Left ventricle myocardium inferior (tissue), 1 donor: ENCODE measurements around the gene CLEC11A. TPM values are rescaled to one million over a fixed set of nuclear protein-coding genes. Genes with fewer than 3 reads are reported as not detected.

Source experiments
- DNase-seq: peaks from one replicate; pipeline ENCODE4 v3.0.0-alpha.2; 2020
- H3K27ac ChIP-seq: fragments of 200-600 bp; replicated peaks from 2 replicates; pipeline ENCODE4 v1.8.0; 2021
- H3K27me3 ChIP-seq: fragments of 200-600 bp; 2 replicates; pipeline ENCODE4 v1.8.0; 2021; ENCODE audit warnings: low read depth
- H3K36me3 ChIP-seq: fragments of 200-600 bp; 2 replicates; pipeline ENCODE4 v1.8.0; 2021
- H3K4me1 ChIP-seq: fragments of 200-600 bp; 2 replicates; pipeline ENCODE4 v1.8.0; 2021
- H3K4me3 ChIP-seq: fragments of 200-600 bp; 2 replicates; pipeline ENCODE4 v1.8.0; 2021; ENCODE audit warnings: mild to moderate bottlenecking, moderate library complexity
- H3K9me3 ChIP-seq: fragments of 200-600 bp; replicated peaks from 2 replicates; pipeline ENCODE4 v1.8.0; 2021
- intact Hi-C: fragments of 100-400 bp; cut with micrococcal nuclease; formaldehyde crosslinking; loops from one replicate; pipeline ENCODE4 v1.11.0; 2022
- total RNA-seq: library from RNA; stranded (reverse); fragmentation: NEBNext Ultra II Directional; extraction: Animal tissue kit (Norgen Biotek cat#: 25700); gene quantifications from one replicate; pipeline ENCODE4 v1.2.1, GENCODE V29; 2021
- TF ChIP-seq, protein P1 (sequence below): fragments of 200-600 bp; IDR thresholded peaks from 2 replicates; pipeline ENCODE4 v1.8.0; 2021; ENCODE audit warnings: antibody characterized with exemption, mild to moderate bottlenecking, borderline replicate concordance
- donor health status: DM: no; HTN: yes; CAD: no; lungs with severe emphysema.

CLEC11A gene
- total RNA-seq, 1 donor from 2014 or later: 6.2 TPM

DNA sequence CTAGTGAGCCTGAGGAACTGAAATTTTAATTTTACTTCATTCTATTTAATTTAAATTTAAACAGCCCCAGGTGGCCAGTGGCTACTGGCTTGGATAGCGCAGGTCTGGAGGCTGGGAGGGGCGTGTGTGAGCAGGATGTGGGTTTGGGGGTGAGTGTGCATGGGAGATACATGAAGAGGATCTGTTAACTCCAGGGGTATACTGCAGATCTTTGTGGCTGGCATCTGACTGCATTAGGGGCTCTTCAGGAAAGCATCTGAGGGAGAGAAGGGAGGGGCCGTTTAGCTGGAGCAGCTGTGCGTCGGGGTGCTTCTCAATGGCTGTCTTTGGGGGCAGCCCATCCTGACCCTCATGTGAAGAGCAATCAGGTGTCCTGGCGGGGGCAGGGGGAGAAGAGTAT, 10.3 kb upstream of the CLEC11A start:
- intact Hi-C loops: no loop called here
- peaks cover under 1% of the 10 kb centered on the region for H3K4me1 ChIP-seq
- DNase-seq: no peak
- no peaks in the 10 kb centered on the region for H3K9me3 ChIP-seq
- H3K27ac ChIP-seq: no peak overlapping the region
- H3K4me3 ChIP-seq: no peak overlapping the region
- H3K27me3 ChIP-seq: peaks cover 95% of the 10 kb centered on the region
- no peaks in the 10 kb centered on the region for H3K36me3 ChIP-seq
- TF ChIP-seq, protein P1, sequence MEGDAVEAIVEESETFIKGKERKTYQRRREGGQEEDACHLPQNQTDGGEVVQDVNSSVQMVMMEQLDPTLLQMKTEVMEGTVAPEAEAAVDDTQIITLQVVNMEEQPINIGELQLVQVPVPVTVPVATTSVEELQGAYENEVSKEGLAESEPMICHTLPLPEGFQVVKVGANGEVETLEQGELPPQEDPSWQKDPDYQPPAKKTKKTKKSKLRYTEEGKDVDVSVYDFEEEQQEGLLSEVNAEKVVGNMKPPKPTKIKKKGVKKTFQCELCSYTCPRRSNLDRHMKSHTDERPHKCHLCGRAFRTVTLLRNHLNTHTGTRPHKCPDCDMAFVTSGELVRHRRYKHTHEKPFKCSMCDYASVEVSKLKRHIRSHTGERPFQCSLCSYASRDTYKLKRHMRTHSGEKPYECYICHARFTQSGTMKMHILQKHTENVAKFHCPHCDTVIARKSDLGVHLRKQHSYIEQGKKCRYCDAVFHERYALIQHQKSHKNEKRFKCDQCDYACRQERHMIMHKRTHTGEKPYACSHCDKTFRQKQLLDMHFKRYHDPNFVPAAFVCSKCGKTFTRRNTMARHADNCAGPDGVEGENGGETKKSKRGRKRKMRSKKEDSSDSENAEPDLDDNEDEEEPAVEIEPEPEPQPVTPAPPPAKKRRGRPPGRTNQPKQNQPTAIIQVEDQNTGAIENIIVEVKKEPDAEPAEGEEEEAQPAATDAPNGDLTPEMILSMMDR: no peak

DNA sequence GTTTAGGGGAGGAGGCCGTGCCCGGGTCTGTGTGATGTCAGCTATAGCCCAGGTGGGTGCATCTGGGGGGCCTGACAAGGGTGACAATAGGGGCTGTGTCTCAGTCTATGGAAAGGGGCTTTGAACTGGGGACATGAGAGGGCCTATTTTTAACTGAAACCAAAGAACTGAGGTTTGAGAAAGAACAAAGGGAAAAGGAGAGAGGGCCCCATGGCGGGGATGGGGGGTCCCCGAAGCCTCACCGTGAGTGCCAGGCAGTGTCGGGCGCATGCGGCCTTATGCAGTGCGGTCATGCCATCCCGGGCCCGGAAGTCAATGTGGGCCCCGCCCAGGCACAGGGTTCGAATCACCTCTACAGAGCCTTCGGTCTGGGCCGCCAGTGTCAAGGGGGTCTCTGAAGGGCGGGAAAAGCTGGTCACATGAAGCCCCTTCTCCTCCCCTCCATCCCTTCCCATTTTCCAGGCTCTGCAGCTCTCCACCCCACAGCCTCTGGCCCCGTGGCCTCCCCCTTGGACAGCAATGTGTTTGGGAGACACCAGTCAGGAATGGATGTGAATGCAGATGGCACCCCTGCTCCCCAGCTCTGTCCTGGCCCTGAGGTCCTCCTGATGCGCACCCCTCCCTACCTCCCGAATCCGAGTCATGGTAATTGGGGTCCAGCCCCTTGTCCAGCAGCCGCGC, 9.5 kb upstream of the CLEC11A start:
- Histone ChIP-seq H3K27ac (no peak overlapping the region), H3K4me1 (peaks cover 9% of the 10 kb centered on the region), H3K4me3 (no peak overlapping the region), H3K36me3 (no peaks in the 10 kb centered on the region), H3K27me3 (peaks cover 97% of the 10 kb centered on the region), H3K9me3 (no peaks in the 10 kb centered on the region)
- intact Hi-C loops: no loop called here
- DNase-seq: no peak
- TF ChIP-seq, protein P1: no peak

DNA sequence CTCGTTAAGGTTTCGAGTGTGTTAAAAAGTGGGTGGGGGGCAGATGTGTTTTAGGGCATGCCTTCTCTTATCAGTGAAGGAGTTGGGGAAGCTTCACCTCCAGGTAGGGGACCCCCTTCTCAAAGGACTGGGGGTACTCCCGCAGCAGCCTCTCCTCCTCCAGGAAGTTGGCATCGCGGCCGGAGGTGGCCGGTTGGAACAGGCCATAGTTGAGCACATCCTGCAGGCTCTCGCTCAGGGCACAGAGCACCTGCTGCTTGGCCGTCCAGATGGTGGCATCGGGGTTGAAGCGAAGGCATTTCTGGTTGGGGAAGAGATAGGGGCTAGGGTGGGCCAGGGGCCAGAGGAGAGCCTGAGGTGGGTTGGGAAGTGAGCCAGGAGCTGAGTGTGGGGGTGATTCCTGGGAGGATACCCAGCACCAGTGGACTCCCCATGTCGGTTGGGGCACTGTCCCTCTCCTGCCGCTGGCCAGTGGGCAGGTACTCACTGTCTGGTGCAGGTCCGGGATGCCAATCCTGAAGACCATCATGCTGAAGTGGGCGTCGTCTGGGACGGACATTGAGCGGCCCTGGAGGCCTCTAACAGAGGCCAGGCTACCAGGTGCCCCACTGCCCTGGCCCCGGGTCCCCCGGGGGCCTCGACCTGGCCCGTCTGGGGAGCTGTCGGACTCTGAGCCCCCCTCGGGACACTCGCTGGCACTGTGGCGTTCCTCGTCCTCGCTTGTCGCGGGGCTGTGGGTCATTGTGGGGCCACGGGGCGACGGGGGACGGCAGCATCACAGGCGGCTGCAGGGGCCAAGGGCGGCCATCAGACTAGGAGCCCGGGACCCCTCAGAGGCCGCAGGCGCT, 6.8 kb upstream of the CLEC11A start:
- Histone ChIP-seq H3K9me3 (no peaks in the 10 kb centered on the region), H3K4me1 (peaks cover 16% of the 10 kb centered on the region), H3K27me3 (peaks cover 95% of the 10 kb centered on the region), H3K36me3 (no peaks in the 10 kb centered on the region), H3K27ac (no peak overlapping the region), H3K4me3 (no peak overlapping the region)
- TF ChIP-seq, protein P1: no peak
- DNase-seq: no peak
- intact Hi-C loops: no loop called here

DNA sequence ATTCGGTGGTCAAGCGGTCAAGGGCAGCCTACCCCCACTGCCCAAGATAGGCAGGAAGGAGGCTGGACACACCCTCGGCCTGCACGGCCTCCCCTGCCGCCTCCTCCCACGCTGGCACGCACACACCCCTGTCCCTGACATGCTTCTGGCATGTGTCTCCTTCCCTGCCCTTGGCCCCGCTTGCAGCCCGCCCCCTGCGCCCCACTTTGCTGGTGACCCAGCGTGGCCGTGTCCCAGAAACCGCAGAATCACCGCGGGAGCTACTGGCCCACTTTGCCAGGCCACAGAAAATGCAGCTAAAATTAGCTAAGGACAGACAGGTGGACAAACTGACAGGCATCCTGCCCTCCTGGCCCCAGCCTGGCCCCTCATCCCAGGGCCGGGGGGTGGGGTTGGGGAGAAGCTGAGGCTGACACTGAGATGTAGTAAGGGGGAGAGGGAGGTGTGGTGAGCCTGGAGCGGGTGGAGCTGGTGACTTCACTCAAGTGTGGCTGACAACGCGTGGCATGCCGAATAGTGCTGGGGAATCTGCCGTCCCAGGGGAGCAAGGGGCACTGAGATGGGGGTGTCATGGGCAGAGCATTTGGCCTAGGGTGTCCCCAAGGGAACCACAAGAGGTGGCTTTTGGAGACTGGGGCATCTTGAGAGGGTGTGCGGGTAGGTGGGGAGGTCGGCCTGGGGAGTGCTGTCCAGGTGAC, 6.0 kb upstream of the CLEC11A start:
- peaks cover 95% of the 10 kb centered on the region for H3K27me3 ChIP-seq
- no peaks in the 10 kb centered on the region for H3K36me3 ChIP-seq
- no peaks in the 10 kb centered on the region for H3K9me3 ChIP-seq
- H3K4me1 ChIP-seq: peaks cover 16% of the 10 kb centered on the region
- H3K4me3 ChIP-seq: no peak overlapping the region
- no peak overlapping the region for H3K27ac ChIP-seq
- intact Hi-C loops: no loop called here
- TF ChIP-seq, protein P1: no peak
- DNase-seq: no peak

DNA sequence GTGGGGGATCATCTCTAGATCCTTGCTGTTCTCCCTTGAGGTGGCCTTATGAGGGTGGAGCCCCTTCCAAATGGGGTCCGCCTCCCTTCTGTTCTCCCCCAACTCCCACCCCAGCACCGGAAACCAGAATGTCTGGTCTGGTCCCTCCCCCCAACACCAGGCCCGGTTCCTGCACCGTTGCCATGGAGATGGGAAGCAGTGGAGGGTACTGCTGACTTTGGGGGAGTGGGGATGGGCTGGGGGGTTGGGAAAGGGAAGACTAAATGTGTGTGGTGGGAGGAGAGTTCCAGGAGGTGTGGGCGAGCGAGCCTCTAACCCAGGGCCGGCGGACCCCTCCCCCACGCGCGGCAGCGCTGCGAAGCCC, 5.3 kb upstream of the CLEC11A start:
- DNase-seq: no peak
- peaks cover 95% of the 10 kb centered on the region for H3K27me3 ChIP-seq
- H3K9me3 ChIP-seq: no peaks in the 10 kb centered on the region
- intact Hi-C loops: no loop called here
- TF ChIP-seq, protein P1: no peak
- no peaks in the 10 kb centered on the region for H3K36me3 ChIP-seq
- peaks cover 16% of the 10 kb centered on the region for H3K4me1 ChIP-seq
- H3K27ac ChIP-seq: no peak overlapping the region
- peak overlapping the region; percentile 58 for H3K4me3 ChIP-seq
